GM18499 (cell line): ENCODE data around the gene RND2.

ENCODE experiments used
- ATAC-seq: cut with Tn5 transposase; IDR thresholded peaks from one replicate; pipeline ENCODE4 v1.9.1; 2021; ENCODE audit warnings: moderate number of reproducible peaks; ENCODE audit not compliant: insufficient read depth, unreplicated experiment

The RND2 gene

DNA sequence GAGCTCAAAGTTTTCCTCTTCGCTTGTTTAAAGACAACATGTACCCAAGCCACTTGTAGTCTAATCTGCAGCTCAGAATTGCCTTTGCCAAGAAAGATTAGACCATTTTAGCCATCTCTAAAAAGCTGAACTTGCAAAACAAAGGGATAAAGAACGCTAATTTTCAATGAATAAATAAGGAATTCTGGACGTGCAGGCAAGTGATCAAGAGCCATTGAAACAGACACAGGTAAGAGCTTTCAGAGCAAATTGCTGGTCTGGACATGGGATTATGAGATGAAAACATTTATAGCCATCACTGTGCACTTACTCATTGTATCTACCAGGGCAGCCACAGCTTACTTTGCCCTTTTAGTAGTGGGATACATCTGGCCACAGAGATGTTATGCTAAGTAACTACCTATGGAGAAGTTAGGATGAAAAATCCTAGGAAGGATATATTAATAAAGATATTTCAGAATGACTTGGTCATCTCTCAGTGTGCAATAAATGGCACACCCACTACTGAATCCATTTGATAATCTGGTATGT lies 44.4 kb downstream of the RND2 start:
- no peak for ATAC-seq

DNA sequence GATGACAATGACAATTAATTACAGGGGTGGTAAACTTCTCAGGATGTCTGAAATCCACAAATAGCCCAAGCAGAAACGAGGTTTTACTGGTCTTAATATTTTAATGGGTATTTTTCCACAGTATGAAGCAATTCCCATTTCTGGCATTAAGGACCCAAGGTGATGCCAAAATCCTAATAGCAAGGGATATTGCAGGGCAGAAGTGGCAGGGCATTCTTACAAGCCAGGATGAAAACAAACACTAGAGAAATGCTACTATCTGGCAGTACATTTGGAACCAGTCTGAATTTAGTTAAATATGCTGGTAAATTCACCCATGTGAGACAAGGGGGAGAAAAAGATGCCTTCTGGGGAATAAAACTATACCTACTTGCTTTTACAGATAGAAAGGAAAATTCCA lies 45.2 kb downstream of the RND2 start:
- no peak for ATAC-seq

DNA sequence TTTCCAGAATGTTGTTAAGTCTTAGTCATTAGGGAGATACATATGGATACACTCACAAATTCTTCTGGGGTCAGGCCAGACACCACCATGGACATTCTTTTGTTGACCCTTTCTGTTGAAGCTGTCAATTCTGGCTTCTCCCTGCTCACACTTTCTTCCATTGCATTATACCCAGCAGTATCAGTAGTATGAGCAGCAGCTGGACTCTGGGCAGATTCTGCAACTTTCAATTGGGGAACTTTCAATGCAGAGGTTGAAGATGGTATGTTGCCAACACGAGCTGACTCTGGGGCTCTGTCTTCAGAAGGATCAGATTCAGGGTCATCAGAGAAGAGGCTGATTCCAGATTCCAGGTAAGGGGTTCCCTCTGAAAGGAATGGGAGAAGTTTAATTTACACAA lies 45.8 kb downstream of the RND2 start:
- no peak for ATAC-seq

DNA sequence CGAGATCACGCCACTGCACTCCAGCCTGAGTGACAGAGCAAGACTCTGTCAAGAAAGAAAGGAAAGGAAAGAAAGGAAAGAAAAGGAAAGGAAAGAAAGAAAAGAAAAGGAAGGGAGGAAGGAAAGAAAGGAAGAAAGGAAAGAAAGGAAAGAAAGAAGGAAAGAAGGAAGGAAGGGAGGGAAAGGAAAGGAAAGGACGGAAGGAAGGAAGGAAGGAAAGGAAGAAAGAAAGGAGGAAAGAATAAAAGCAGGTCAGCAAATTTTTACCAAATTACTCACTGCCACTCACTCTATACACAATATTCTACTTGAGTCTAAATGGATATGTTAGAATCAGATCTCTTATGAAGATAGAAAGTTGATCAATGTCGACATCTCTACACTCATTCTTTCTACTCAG lies 49.8 kb downstream of the RND2 start:
- no peak for ATAC-seq

DNA sequence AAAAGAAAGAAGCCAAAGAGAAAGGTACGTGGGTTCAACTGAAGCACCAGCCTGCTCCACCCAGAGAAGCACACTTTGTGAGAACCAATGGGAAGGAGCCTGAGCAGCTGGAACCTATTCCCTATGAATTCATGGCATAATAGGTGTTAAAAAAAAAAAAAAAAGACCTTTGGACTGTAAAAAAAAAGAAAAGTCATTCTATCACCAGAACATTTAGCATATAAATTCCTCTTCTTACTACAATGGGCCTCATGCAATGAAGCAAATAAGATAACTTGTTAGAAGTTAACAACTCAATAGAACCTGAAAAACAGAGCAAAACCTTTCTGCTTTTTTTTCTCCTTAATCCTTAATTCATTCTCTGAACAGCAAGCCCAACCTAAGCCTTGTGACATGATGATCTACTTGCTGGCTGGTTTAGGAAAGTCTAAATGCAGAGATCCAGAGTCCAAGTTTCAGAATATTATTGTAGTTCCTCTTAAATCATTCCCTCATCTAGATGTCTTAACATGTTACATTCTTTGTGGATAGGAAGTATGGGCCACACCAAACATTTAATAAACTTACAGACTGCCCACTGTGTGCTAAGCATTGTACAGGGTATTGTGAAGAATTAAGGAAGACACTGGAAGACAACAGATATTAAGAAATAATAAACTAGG lies 54.7 kb downstream of the RND2 start:
- no peak for ATAC-seq
